Measurements from ENCODE around the gene ATN1.
A peak's percentile ranks its signal among the peaks of the same experiment; 100 is the strongest.

Gene ATN1

GRCh38 chr12:6909421-6910145 lies 18.2 kb upstream of the ATN1 start:
- H3K4me3 ChIP-seq (replicated peaks in 1 of 2; ENCODE audit: low read depth in 2 of 2, low read length in 2 of 2) = no peak overlapping the region
- no peak for DNase-seq (ENCODE audit: low read depth in 2 of 2)
- TF ChIP-seq CTCF (IDR thresholded peaks at IDR 0.05; ENCODE audit: low read depth, low read length) = no peak

- DNase-seq (ENCODE audit: low read depth in 2 of 2) = no peak
- TF ChIP-seq CTCF (IDR thresholded peaks at IDR 0.05; ENCODE audit: low read depth, low read length) = no peak
- H3K4me3 ChIP-seq (replicated peaks in 1 of 2; ENCODE audit: low read depth in 2 of 2, low read length in 2 of 2) = no peak overlapping the region
These were observed 15.4 kb upstream of the ATN1 start for GRCh38 chr12:6912164-6912935.

GRCh38 chr12:6914246-6914946 lies 13.4 kb upstream of the ATN1 start, which contains the start of gene ENO2:
Gene ENO2 (plus strand): TSS chr12:6914580. CDS start chr12:6915833, 1,253 bp downstream.
- peak; percentile 58 to 68 for DNase-seq (ENCODE audit: low read depth in 2 of 2)
- peak within 1 kb of the TSS; percentile 60 to 91 for H3K4me3 ChIP-seq (replicated peaks in 1 of 2; ENCODE audit: low read depth in 2 of 2, low read length in 2 of 2)
- TF ChIP-seq CTCF (IDR thresholded peaks at IDR 0.05; ENCODE audit: low read depth, low read length) = no peak

GRCh38 chr12:6914947-6915788 lies 12.6 kb upstream of the ATN1 start:
- no peak for DNase-seq (ENCODE audit: low read depth in 2 of 2)
- TF ChIP-seq CTCF (IDR thresholded peaks at IDR 0.05; ENCODE audit: low read depth, low read length) = no peak
- peak overlapping the region; percentile 60 to 91 for H3K4me3 ChIP-seq (replicated peaks in 1 of 2; ENCODE audit: low read depth in 2 of 2, low read length in 2 of 2)

GRCh38 chr12:6915789-6916285 lies 11.9 kb upstream of the ATN1 start:
- no peak for TF ChIP-seq CTCF (IDR thresholded peaks at IDR 0.05; ENCODE audit: low read depth, low read length)
- H3K4me3 ChIP-seq (replicated peaks in 1 of 2; ENCODE audit: low read depth in 2 of 2, low read length in 2 of 2) = peak overlapping the region in 1 of 2 donors; percentile 91
- DNase-seq (ENCODE audit: low read depth in 2 of 2) = no peak

Measured in cardiac fibroblast (primary cell).